ENCODE results near the gene CZIB.
A peak's percentile ranks its signal among the peaks of the same experiment; 100 is the strongest.

Gene CZIB

GRCh38 chr1:53220171-53220961, at the start of gene CZIB:
Gene CZIB, minus strand, starts transcription at chr1:53220634. Its CDS starts 59 bp downstream, at chr1:53220575.
- DNase-seq = peak; percentile 97

GRCh38 chr1:53270107-53270506, 49.7 kb upstream of the CZIB start:
- DNase-seq = no peak

- no peak for DNase-seq
Observed at GRCh38 chr1:53267761-53268160, 47.3 kb upstream of the CZIB start.

- no peak for DNase-seq
Observed at GRCh38 chr1:53266038-53266437, 45.6 kb upstream of the CZIB start.

GRCh38 chr1:53265581-53265980, 45.1 kb upstream of the CZIB start:
- DNase-seq = no peak

- no peak for DNase-seq
Observed at GRCh38 chr1:53264048-53264447, 43.6 kb upstream of the CZIB start.

- no peak for DNase-seq
Observed at GRCh38 chr1:53262000-53262399, 41.6 kb upstream of the CZIB start.

- DNase-seq = no peak
Observed at GRCh38 chr1:53260631-53261247, 40.3 kb upstream of the CZIB start.

GRCh38 chr1:53259932-53260331, 39.5 kb upstream of the CZIB start:
- no peak for DNase-seq

- DNase-seq = no peak
Observed at GRCh38 chr1:53258216-53258615, 37.8 kb upstream of the CZIB start.

- DNase-seq = no peak
Observed at GRCh38 chr1:53257454-53258081, 37.1 kb upstream of the CZIB start.

- DNase-seq = no peak
Observed at GRCh38 chr1:53256511-53257453, 36.3 kb upstream of the CZIB start.

- DNase-seq = no peak
Observed at GRCh38 chr1:53255031-53255430, 34.6 kb upstream of the CZIB start.

- DNase-seq = no peak
Observed at GRCh38 chr1:53254011-53254640, 33.7 kb upstream of the CZIB start.

- DNase-seq = no peak
Observed at GRCh38 chr1:53250325-53250724, 29.9 kb upstream of the CZIB start.

GRCh38 chr1:53249706-53250105, 29.3 kb upstream of the CZIB start:
- DNase-seq = no peak

GRCh38 chr1:53246261-53247134, 26.1 kb upstream of the CZIB start:
- no peak for DNase-seq

- no peak for DNase-seq
Observed at GRCh38 chr1:53244141-53244540, 23.7 kb upstream of the CZIB start.

- DNase-seq = no peak
Observed at GRCh38 chr1:53242381-53242780, 21.9 kb upstream of the CZIB start.

GRCh38 chr1:53241828-53242227, 21.4 kb upstream of the CZIB start:
- no peak for DNase-seq
